Esophagus muscularis mucosa (tissue), 4 donors: Measurements from ENCODE around the gene CNTN2. TPM values are rescaled to one million over a fixed set of nuclear protein-coding genes. Genes with fewer than 3 reads are reported as not detected.

Experiments
- DNase-seq: peaks from one replicate; pipeline ENCODE4 v3.0.0-alpha.2; 2017; ENCODE audit errors: extremely low spot score
- H3K27ac ChIP-seq, 4 donors: fragments of 200-600 bp; sonication (generic); replicated peaks in 1 of 4; 1 replicate in 3 of 4; 2 replicates in 1 of 4; pipeline ENCODE4 v1.5.1; 2016 to 2019; ENCODE audit warnings: mild to moderate bottlenecking in 1 of 4
- H3K27me3 ChIP-seq, 4 donors: fragments of 200-600 bp; sonication (generic); one replicate each; pipeline versions ENCODE4 v1.5.1 to v1.6.0; 2016 to 2019
- H3K36me3 ChIP-seq, 4 donors: fragments of 200-600 bp; sonication (generic); one replicate each; pipeline ENCODE4 v1.5.1; 2016 to 2019
- H3K4me1 ChIP-seq, 4 donors: fragments of 200-600 bp; sonication (generic); one replicate each; pipeline ENCODE4 v1.5.1; 2016 to 2019
- H3K4me3 ChIP-seq, 4 donors: fragments of 200-600 bp; sonication (generic); 1 replicate in 2 of 4; 2 replicates in 2 of 4; pipeline ENCODE4 v1.5.1; 2016 to 2019; ENCODE audit warnings: mild to moderate bottlenecking in 4 of 4, moderate library complexity in 1 of 4
- H3K9me3 ChIP-seq, 4 donors: fragments of 200-600 bp; sonication (generic); 1 replicate in 3 of 4; 2 replicates in 1 of 4; pipeline ENCODE4 v1.5.1; 2016 to 2019
- CTCF ChIP-seq, 3 experiments: fragments of 200-600 bp in 2 of 3; fragments of 450-650 bp in 1 of 3; sonication (generic) in 2 of 3; IDR thresholded peaks; one replicate each; pipeline ENCODE4 v1.5.1; 2017 to 2019; ENCODE audit warnings: antibody characterized with exemption in 3 of 3, mild to moderate bottlenecking in 2 of 3, moderate library complexity in 1 of 3
- EP300 ChIP-seq: sonication (generic); formaldehyde crosslinking; IDR thresholded peaks from one replicate; pipeline ENCODE4 v1.6.1; 2017; ENCODE audit warnings: antibody characterized with exemption
- POLR2A ChIP-seq: fragments of 450-650 bp; IDR thresholded peaks from one replicate; pipeline ENCODE4 v1.6.1; 2017; ENCODE audit warnings: antibody characterized with exemption, moderate library complexity, mild to moderate bottlenecking, low read depth
- POLR2AphosphoS5 ChIP-seq, 2 donors: sonication (generic); formaldehyde crosslinking; IDR thresholded peaks; one replicate each; pipeline ENCODE4 v1.6.1; 2017; ENCODE audit warnings: antibody characterized with exemption in 2 of 2
- WGBS: methylation state at CpG from one replicate; pipeline ENCODE4 v1.1.5; 2018; 5-methylcytosine and 5-hydroxymethylcytosine counted together
- intact Hi-C: fragments of 100-400 bp; cut with DNase I; formaldehyde crosslinking; loops from one replicate; pipeline ENCODE4 v1.15.1; 2023
- total RNA-seq, 4 donors: library from RNA; depleted of rRNA; stranded (reverse); fragments of >200 nt; gene quantifications; one replicate each; pipeline versions ENCODE4 v1.1.0 to v1.2.1, GENCODE V29; 2016

Gene CNTN2
- total RNA-seq, 4 donors from 2014 or later, result 1.9 to 6.2 (median 2.9) TPM

DNA sequence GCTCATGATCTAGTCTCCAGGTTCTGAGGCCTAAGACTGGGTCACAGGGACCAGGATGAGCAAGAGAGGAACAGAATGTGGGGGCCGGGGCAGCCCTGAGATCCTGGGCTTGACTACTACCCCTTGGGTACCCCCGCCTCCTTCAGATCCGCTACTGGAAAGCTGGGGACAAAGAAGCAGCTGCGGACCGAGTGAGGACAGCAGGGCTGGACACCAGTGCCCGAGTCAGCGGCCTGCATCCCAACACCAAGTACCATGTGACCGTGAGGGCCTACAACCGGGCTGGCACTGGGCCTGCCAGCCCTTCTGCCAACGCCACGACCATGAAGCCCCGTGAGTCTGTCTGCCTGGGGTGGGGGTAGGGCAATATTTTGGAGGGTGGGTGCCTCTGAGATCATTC lies 28.8 kb downstream of the CNTN2 start:
- Histone ChIP-seq H3K27ac (no peak overlapping the region), H3K4me1 (peaks cover 4 to 16% (median 13%) of the 10 kb centered on the region in 4 donors), H3K36me3 (no peaks in the 10 kb centered on the region), H3K9me3 (no peaks in the 10 kb centered on the region), H3K4me3 (no peak overlapping the region), H3K27me3 (no peaks in the 10 kb centered on the region)
- DNase-seq, result no peak
- WGBS, result 100% methylated on average over 4 of the region's 12 CpGs
- intact Hi-C loops, result no loop called here
- TF ChIP-seq POLR2A (no peak), CTCF (IDR thresholded peaks at IDR 0.05) (no peak), EP300 (no peak), POLR2AphosphoS5 (IDR thresholded peaks at IDR 0.05) (no peak)

- no peaks in the 10 kb centered on the region for H3K36me3 ChIP-seq
- intact Hi-C loops, result no loop called here
- peaks cover 4 to 21% (median 18%) of the 10 kb centered on the region in 4 donors for H3K4me1 ChIP-seq
- TF ChIP-seq CTCF (IDR thresholded peaks at IDR 0.05), result no peak
- TF ChIP-seq POLR2AphosphoS5 (IDR thresholded peaks at IDR 0.05), result no peak
- no peak for TF ChIP-seq EP300
- no peak for TF ChIP-seq POLR2A
- H3K27ac ChIP-seq, result no peak overlapping the region
- no peaks in the 10 kb centered on the region for H3K27me3 ChIP-seq
- no peak for DNase-seq
- no peaks in the 10 kb centered on the region for H3K9me3 ChIP-seq
- no peak overlapping the region for H3K4me3 ChIP-seq
- 76% methylated on average over 9 of the region's 9 CpGs for WGBS
These were observed 29.3 kb downstream of the CNTN2 start for GRCh38 chr1:205072286-205072685.

DNA sequence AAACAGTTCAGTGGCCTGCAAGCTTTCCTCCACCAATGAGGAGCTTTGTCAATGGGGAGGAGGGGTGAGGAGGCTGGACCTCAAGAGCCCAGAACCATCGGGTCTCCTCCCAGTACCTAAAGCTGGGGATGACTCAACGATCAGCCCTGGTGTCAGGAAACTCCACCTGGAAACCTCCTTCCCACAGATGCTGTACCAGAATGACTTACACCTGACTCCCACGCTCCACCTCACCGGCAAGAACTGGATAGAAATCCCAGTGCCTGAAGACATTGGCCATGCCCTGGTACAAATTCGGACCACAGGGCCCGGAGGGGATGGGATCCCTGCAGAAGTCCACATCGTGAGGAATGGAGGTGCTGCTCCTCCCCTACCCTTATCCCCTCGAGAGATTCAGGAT lies 29.9 kb downstream of the CNTN2 start:
- no peaks in the 10 kb centered on the region for H3K9me3 ChIP-seq
- intact Hi-C loops, result no loop called here
- H3K27me3 ChIP-seq, result no peaks in the 10 kb centered on the region
- peaks cover 4 to 26% (median 19%) of the 10 kb centered on the region in 4 donors for H3K4me1 ChIP-seq
- no peak for DNase-seq
- TF ChIP-seq POLR2A, result no peak
- no peak for TF ChIP-seq EP300
- TF ChIP-seq POLR2AphosphoS5 (IDR thresholded peaks at IDR 0.05), result no peak
- H3K27ac ChIP-seq, result no peak overlapping the region
- H3K4me3 ChIP-seq, result no peak overlapping the region
- 98% methylated on average over 8 of the region's 8 CpGs for WGBS
- no peaks in the 10 kb centered on the region for H3K36me3 ChIP-seq

GRCh38 chr1:205073511-205073910 lies 30.5 kb downstream of the CNTN2 start:
- WGBS, result 100% methylated on average over 12 of the region's 12 CpGs
- intact Hi-C loops, result no loop called here
- H3K27ac ChIP-seq, result no peak overlapping the region
- H3K9me3 ChIP-seq, result no peaks in the 10 kb centered on the region
- H3K4me1 ChIP-seq, result peaks cover 2 to 20% (median 15%) of the 10 kb centered on the region in 4 donors
- H3K36me3 ChIP-seq, result no peaks in the 10 kb centered on the region
- DNase-seq, result no peak
- H3K27me3 ChIP-seq, result no peaks in the 10 kb centered on the region
- TF ChIP-seq EP300 (no peak), POLR2A (no peak), POLR2AphosphoS5 (IDR thresholded peaks at IDR 0.05) (no peak), CTCF (IDR thresholded peaks at IDR 0.05) (no peak)
- no peak overlapping the region for H3K4me3 ChIP-seq

DNA sequence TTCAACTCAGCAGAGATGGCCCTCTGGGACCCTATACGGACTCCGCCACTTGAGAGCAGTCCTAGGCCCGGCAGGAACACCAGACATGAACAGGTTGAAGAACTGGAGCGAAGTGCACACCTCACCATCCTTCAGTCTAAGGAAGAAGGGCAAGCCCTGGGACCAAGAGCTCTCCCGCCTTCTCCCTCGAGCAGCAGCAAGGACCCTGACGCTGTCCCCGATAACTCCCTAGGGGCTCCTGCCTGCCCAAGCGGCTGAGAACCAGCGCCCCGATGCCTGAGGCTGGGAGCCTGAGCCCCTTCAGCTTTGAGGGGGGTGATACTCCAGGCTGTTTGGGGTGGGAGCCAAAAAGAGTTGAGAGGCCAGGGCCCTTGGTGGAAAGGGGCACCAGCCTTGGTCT lies 31.1 kb downstream of the CNTN2 start:
- Histone ChIP-seq H3K9me3 (no peaks in the 10 kb centered on the region), H3K4me3 (no peak overlapping the region), H3K36me3 (no peaks in the 10 kb centered on the region), H3K27me3 (no peaks in the 10 kb centered on the region), H3K4me1 (peaks cover 0 to 15% (median 9%) of the 10 kb centered on the region in 4 donors), H3K27ac (no peak overlapping the region)
- intact Hi-C loops, result no loop called here
- TF ChIP-seq CTCF (IDR thresholded peaks at IDR 0.05) (no peak), EP300 (no peak), POLR2A (no peak), POLR2AphosphoS5 (IDR thresholded peaks at IDR 0.05) (no peak)
- 94% methylated on average over 10 of the region's 11 CpGs for WGBS
- DNase-seq, result no peak
